Neuron (in vitro differentiated cells): Measurements from ENCODE around the gene NXPH2.

Source experiments
- H2AFZ ChIP-seq: one replicate; pipeline ENCODE4 v1.6.1; 2013; ENCODE audit warnings: low read depth, mild to moderate bottlenecking, inconsistent platforms, low read length, moderate library complexity
- H3K27me3 ChIP-seq: one replicate; pipeline ENCODE4 v1.6.1; 2013; ENCODE audit warnings: low read length; ENCODE audit not compliant: insufficient read depth
- H3K36me3 ChIP-seq: one replicate; pipeline ENCODE4 v1.6.1; 2013; ENCODE audit warnings: low read length; ENCODE audit not compliant: insufficient read depth
- H3K4me1 ChIP-seq: one replicate; pipeline ENCODE4 v1.6.1; 2013; ENCODE audit warnings: low read length; ENCODE audit not compliant: insufficient read depth
- H3K4me3 ChIP-seq: 2 replicates; pipeline ENCODE4 v1.5.1; 2013; ENCODE audit warnings: mild to moderate bottlenecking, low read length, moderate library complexity
- H3K9me3 ChIP-seq: one replicate; pipeline ENCODE4 v1.6.1; 2013; ENCODE audit warnings: low read length

The NXPH2 gene

GRCh38 chr2:138716183-138716582 lies 64.0 kb downstream of the NXPH2 start:
- Histone ChIP-seq H2AFZ (no peak overlapping the region), H3K36me3 (no peaks in the 10 kb centered on the region), H3K27me3 (no peaks in the 10 kb centered on the region), H3K4me1 (peaks cover 8% of the 10 kb centered on the region), H3K9me3 (no peaks in the 10 kb centered on the region), H3K4me3 (no peak overlapping the region)

GRCh38 chr2:138713504-138713903 lies 66.7 kb downstream of the NXPH2 start:
- Histone ChIP-seq H3K27me3 (no peaks in the 10 kb centered on the region), H3K9me3 (no peaks in the 10 kb centered on the region), H3K36me3 (no peaks in the 10 kb centered on the region), H3K4me3 (no peak overlapping the region), H3K4me1 (peaks cover 8% of the 10 kb centered on the region), H2AFZ (peak overlapping the region; percentile 37)

GRCh38 chr2:138713069-138713496 lies 67.1 kb downstream of the NXPH2 start:
- peaks cover 8% of the 10 kb centered on the region for H3K4me1 ChIP-seq
- H3K4me3 ChIP-seq, result no peak overlapping the region
- peak overlapping the region; percentile 37 for H2AFZ ChIP-seq
- no peaks in the 10 kb centered on the region for H3K9me3 ChIP-seq
- H3K36me3 ChIP-seq, result no peaks in the 10 kb centered on the region
- no peaks in the 10 kb centered on the region for H3K27me3 ChIP-seq

GRCh38 chr2:138712212-138712979 lies 67.8 kb downstream of the NXPH2 start:
- H3K27me3 ChIP-seq, result no peaks in the 10 kb centered on the region

GRCh38 chr2:138711812-138712211 lies 68.4 kb downstream of the NXPH2 start:
- H2AFZ ChIP-seq, result no peak overlapping the region
- H3K9me3 ChIP-seq, result no peaks in the 10 kb centered on the region
- H3K36me3 ChIP-seq, result no peaks in the 10 kb centered on the region

More at GRCh38 chr2:138712212-138712979, 67.8 kb downstream of the NXPH2 start:
- H3K36me3 ChIP-seq, result no peaks in the 10 kb centered on the region
- no peak overlapping the region for H2AFZ ChIP-seq
- peaks cover 8% of the 10 kb centered on the region for H3K4me1 ChIP-seq
- no peak overlapping the region for H3K4me3 ChIP-seq
- no peaks in the 10 kb centered on the region for H3K9me3 ChIP-seq

GRCh38 chr2:138708682-138709241 lies 71.4 kb downstream of the NXPH2 start:
- Histone ChIP-seq H2AFZ (no peak overlapping the region), H3K9me3 (no peaks in the 10 kb centered on the region), H3K36me3 (no peaks in the 10 kb centered on the region), H3K4me3 (no peak overlapping the region), H3K4me1 (peaks cover 8% of the 10 kb centered on the region), H3K27me3 (no peaks in the 10 kb centered on the region)

More at GRCh38 chr2:138711812-138712211, 68.4 kb downstream of the NXPH2 start:
- H3K4me3 ChIP-seq, result no peak overlapping the region
- peaks cover 8% of the 10 kb centered on the region for H3K4me1 ChIP-seq
- no peaks in the 10 kb centered on the region for H3K27me3 ChIP-seq

- H3K4me3 ChIP-seq, result no peak overlapping the region
- H3K27me3 ChIP-seq, result no peaks in the 10 kb centered on the region
- no peaks in the 10 kb centered on the region for H3K9me3 ChIP-seq
- H3K4me1 ChIP-seq, result no peaks in the 10 kb centered on the region
- no peaks in the 10 kb centered on the region for H3K36me3 ChIP-seq
- no peak overlapping the region for H2AFZ ChIP-seq
Observed at GRCh38 chr2:138707392-138708074, 72.7 kb downstream of the NXPH2 start.

GRCh38 chr2:138703242-138703641 lies 76.9 kb downstream of the NXPH2 start:
- Histone ChIP-seq H3K9me3 (no peaks in the 10 kb centered on the region), H3K4me1 (no peaks in the 10 kb centered on the region), H3K36me3 (no peaks in the 10 kb centered on the region), H3K27me3 (no peaks in the 10 kb centered on the region), H2AFZ (no peak overlapping the region), H3K4me3 (no peak overlapping the region)

- no peak overlapping the region for H3K4me3 ChIP-seq
- H3K36me3 ChIP-seq, result no peaks in the 10 kb centered on the region
- no peaks in the 10 kb centered on the region for H3K27me3 ChIP-seq
- H2AFZ ChIP-seq, result no peak overlapping the region
- no peaks in the 10 kb centered on the region for H3K9me3 ChIP-seq
- no peaks in the 10 kb centered on the region for H3K4me1 ChIP-seq
Observed at GRCh38 chr2:138700716-138701115, 79.5 kb downstream of the NXPH2 start.

- no peaks in the 10 kb centered on the region for H3K27me3 ChIP-seq
- H3K4me3 ChIP-seq, result no peak overlapping the region
- no peaks in the 10 kb centered on the region for H3K36me3 ChIP-seq
- H3K4me1 ChIP-seq, result no peaks in the 10 kb centered on the region
- H3K9me3 ChIP-seq, result no peaks in the 10 kb centered on the region
- no peak overlapping the region for H2AFZ ChIP-seq
Observed at GRCh38 chr2:138699421-138699820, 80.8 kb downstream of the NXPH2 start.

- Histone ChIP-seq H3K36me3 (no peaks in the 10 kb centered on the region), H3K4me3 (no peak overlapping the region), H2AFZ (no peak overlapping the region), H3K4me1 (no peaks in the 10 kb centered on the region), H3K27me3 (no peaks in the 10 kb centered on the region), H3K9me3 (no peaks in the 10 kb centered on the region)
Observed at GRCh38 chr2:138698428-138698827, 81.8 kb downstream of the NXPH2 start.

- no peak overlapping the region for H2AFZ ChIP-seq
- H3K36me3 ChIP-seq, result no peaks in the 10 kb centered on the region
- H3K4me3 ChIP-seq, result no peak overlapping the region
- H3K27me3 ChIP-seq, result no peaks in the 10 kb centered on the region
- H3K9me3 ChIP-seq, result no peaks in the 10 kb centered on the region
- no peaks in the 10 kb centered on the region for H3K4me1 ChIP-seq
Observed at GRCh38 chr2:138691667-138692066, 88.5 kb downstream of the NXPH2 start.

- H3K4me1 ChIP-seq, result no peaks in the 10 kb centered on the region
- no peak overlapping the region for H2AFZ ChIP-seq
- H3K4me3 ChIP-seq, result no peak overlapping the region
- no peaks in the 10 kb centered on the region for H3K27me3 ChIP-seq
- H3K9me3 ChIP-seq, result no peaks in the 10 kb centered on the region
- no peaks in the 10 kb centered on the region for H3K36me3 ChIP-seq
Observed at GRCh38 chr2:138689705-138690104, 90.5 kb downstream of the NXPH2 start.
